Fibroblast of lung (primary cell): ENCODE data around the gene ASXL1. TPM values are rescaled to one million over a fixed set of nuclear protein-coding genes. Genes with fewer than 3 reads are reported as not detected.

Experiments
- DNase-seq, 2 donors: peaks; one replicate each; pipeline versions ENCODE4 v3.0.0 to v3.0.0-alpha.2; 2010; ENCODE audit warnings: low read depth in 2 of 2
- H2AFZ ChIP-seq: 2 replicates; pipeline ENCODE4 v1.5.1; 2012; ENCODE audit warnings: low read length, control low read depth, inconsistent platforms
- H3K27ac ChIP-seq: 2 replicates; pipeline ENCODE4 v1.5.1; 2011; ENCODE audit warnings: low read length, control low read depth; ENCODE audit not compliant: insufficient read depth
- H3K27me3 ChIP-seq: 2 replicates; pipeline ENCODE4 v1.5.1; 2011; ENCODE audit warnings: mild to moderate bottlenecking, low read length; ENCODE audit not compliant: control insufficient read depth, insufficient read depth
- H3K36me3 ChIP-seq: 2 replicates; pipeline ENCODE4 v1.5.1; 2011; ENCODE audit warnings: low read length; ENCODE audit not compliant: control insufficient read depth, insufficient read depth
- H3K4me1 ChIP-seq: 2 replicates; pipeline ENCODE4 v1.5.1; 2011; ENCODE audit warnings: low read length; ENCODE audit not compliant: control insufficient read depth, insufficient read depth; ENCODE audit errors: extremely low read depth
- H3K4me2 ChIP-seq: 2 replicates; pipeline ENCODE4 v1.5.1; 2011; ENCODE audit warnings: low read length, control low read depth; ENCODE audit not compliant: insufficient read depth; ENCODE audit errors: extremely low read depth
- H3K4me3 ChIP-seq, 4 experiments: fragments of 200-600 bp in 1 of 4; sonication (generic) in 1 of 4; replicated peaks in 1 of 4; 2 replicates each; pipeline ENCODE4 v1.5.1; 2011 to 2016; ENCODE audit warnings: low read length in 4 of 4, low read depth in 3 of 4, mild to moderate bottlenecking in 3 of 4, control low read depth in 2 of 4, inconsistent platforms in 1 of 4, mixed read lengths in 1 of 4; ENCODE audit not compliant: insufficient read depth in 1 of 4; ENCODE audit errors: control extremely low read depth in 1 of 4
- H3K79me2 ChIP-seq: 2 replicates; pipeline ENCODE4 v1.5.1; 2012; ENCODE audit warnings: mild to moderate bottlenecking, low read length, inconsistent platforms; ENCODE audit not compliant: control insufficient read depth, insufficient read depth
- H3K9ac ChIP-seq: 2 replicates; pipeline ENCODE4 v1.5.1; 2011; ENCODE audit warnings: mild to moderate bottlenecking, low read length, control low read depth; ENCODE audit not compliant: insufficient read depth
- H3K9me3 ChIP-seq: 2 replicates; pipeline ENCODE4 v1.5.1; 2012; ENCODE audit warnings: low read depth, low read length; ENCODE audit not compliant: control insufficient read depth, insufficient read depth
- H4K20me1 ChIP-seq: 2 replicates; pipeline ENCODE4 v1.5.1; 2011; ENCODE audit warnings: low read length; ENCODE audit not compliant: control insufficient read depth, insufficient read depth; ENCODE audit errors: extremely low read depth
- EZH2 ChIP-seq: IDR thresholded peaks from 2 replicates; pipeline ENCODE4 v1.5.1; 2012; ENCODE audit warnings: low read length, control low read depth, mild to moderate bottlenecking; ENCODE audit errors: missing control alignments
- polyA plus RNA-seq, 2 donors: library from polyadenylated mRNA; depleted of rRNA in 1 of 2; stranded (reverse) in 1 of 2; unstranded in 1 of 2; fragments of >200 nt; gene quantifications; 2 replicates each; pipeline ENCODE4 v1.2.1, GENCODE V29; 2011 to 2012; ENCODE audit warnings: missing spikeins in 1 of 2
- total RNA-seq: library from RNA; depleted of rRNA; stranded (reverse); fragments of >200 nt; gene quantifications from 2 replicates; pipeline ENCODE4 v1.2.1, GENCODE V29; 2014
- TF ChIP-seq, protein P1 (sequence below), 2 donors: IDR thresholded peaks in 1 of 2; conservative IDR thresholded peaks in 1 of 2; 1 replicate in 1 of 2; 2 replicates in 1 of 2; pipeline ENCODE4 v1.5.1; 2011 to 2012; ENCODE audit warnings: low read length in 2 of 2, control low read depth in 1 of 2, inconsistent platforms in 1 of 2, low read depth in 1 of 2, mild to moderate bottlenecking in 1 of 2

ASXL1 gene
- total and polyA plus RNA-seq, 2 donors (not counting 1 experiment from before 2014, with no cell fraction given): 38.0 to 41.1 TPM

DNA sequence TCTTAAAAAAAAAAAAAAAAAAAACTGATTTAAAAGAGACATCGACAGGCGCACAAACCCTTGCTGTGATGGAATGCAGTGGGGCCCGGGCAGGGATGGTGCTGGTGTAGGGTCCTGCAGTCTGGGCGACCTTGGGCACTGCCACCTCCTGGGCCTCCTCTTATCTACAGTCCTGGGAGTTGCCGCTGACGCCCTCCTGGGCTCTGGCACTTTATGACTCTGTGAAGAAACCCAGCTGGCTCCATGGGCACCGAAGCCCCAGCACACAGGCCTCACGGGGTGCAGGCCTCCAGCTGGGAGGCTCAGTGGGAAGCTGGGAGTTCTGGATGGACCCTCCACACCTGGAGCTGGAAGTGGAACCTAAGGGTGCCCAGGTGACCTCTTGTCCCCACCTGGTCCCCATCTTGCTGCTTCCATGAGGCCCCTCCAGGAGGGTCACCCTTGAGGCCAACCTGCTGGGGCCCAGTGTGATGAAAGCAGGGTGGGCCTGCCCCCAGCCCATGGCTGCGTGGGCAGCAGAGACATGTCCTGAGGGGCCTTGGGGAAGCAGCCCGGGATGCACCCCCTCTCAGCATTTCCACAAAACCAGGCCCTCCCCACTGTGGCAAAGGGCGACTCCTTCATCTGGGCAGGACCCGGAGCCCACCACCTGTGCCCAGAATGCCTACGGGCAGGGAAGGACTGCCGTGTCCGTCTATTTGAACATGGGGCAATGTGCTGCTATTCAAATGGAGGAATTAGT, 104.9 kb downstream of the ASXL1 start:
- Histone ChIP-seq H2AFZ (no peak overlapping the region), H3K9ac (no peak overlapping the region), H3K4me2 (no peak overlapping the region), H3K27me3 (no peaks in the 10 kb centered on the region), H4K20me1 (no peaks in the 10 kb centered on the region), H3K79me2 (no peaks in the 10 kb centered on the region), H3K4me1 (peaks cover 11% of the 10 kb centered on the region), H3K36me3 (peaks cover 1% of the 10 kb centered on the region), H3K4me3 (no peak overlapping the region), H3K27ac (no peak overlapping the region), H3K9me3 (no peaks in the 10 kb centered on the region)
- no peak for DNase-seq
- no peak for TF ChIP-seq EZH2
- TF ChIP-seq, protein P1, sequence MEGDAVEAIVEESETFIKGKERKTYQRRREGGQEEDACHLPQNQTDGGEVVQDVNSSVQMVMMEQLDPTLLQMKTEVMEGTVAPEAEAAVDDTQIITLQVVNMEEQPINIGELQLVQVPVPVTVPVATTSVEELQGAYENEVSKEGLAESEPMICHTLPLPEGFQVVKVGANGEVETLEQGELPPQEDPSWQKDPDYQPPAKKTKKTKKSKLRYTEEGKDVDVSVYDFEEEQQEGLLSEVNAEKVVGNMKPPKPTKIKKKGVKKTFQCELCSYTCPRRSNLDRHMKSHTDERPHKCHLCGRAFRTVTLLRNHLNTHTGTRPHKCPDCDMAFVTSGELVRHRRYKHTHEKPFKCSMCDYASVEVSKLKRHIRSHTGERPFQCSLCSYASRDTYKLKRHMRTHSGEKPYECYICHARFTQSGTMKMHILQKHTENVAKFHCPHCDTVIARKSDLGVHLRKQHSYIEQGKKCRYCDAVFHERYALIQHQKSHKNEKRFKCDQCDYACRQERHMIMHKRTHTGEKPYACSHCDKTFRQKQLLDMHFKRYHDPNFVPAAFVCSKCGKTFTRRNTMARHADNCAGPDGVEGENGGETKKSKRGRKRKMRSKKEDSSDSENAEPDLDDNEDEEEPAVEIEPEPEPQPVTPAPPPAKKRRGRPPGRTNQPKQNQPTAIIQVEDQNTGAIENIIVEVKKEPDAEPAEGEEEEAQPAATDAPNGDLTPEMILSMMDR (conservative IDR thresholded peaks at IDR 0.05 in 1 of 2, IDR thresholded peaks at IDR 0.05 in 1 of 2; ENCODE audit: low read depth in 1 of 2, low read length in 2 of 2): no peak

- peak in 1 of 2 donors; percentile 47 for DNase-seq
- TF ChIP-seq, protein P1 (conservative IDR thresholded peaks at IDR 0.05 in 1 of 2, IDR thresholded peaks at IDR 0.05 in 1 of 2; ENCODE audit: low read depth in 1 of 2, low read length in 2 of 2): no peak
- no peak for TF ChIP-seq EZH2
- Histone ChIP-seq H3K9me3 (no peaks in the 10 kb centered on the region), H3K4me1 (peaks cover 11% of the 10 kb centered on the region), H3K79me2 (no peaks in the 10 kb centered on the region), H2AFZ (no peak overlapping the region), H3K9ac (no peak overlapping the region), H3K4me3 (no peak overlapping the region), H4K20me1 (no peaks in the 10 kb centered on the region), H3K36me3 (peaks cover 1% of the 10 kb centered on the region), H3K27me3 (no peaks in the 10 kb centered on the region), H3K4me2 (no peak overlapping the region), H3K27ac (no peak overlapping the region)
These were observed 105.7 kb downstream of the ASXL1 start for GRCh38 chr20:32463642-32464400.

GRCh38 chr20:32464401-32465091, 106.4 kb downstream of the ASXL1 start:
- H3K9ac ChIP-seq: no peak overlapping the region
- no peaks in the 10 kb centered on the region for H3K79me2 ChIP-seq
- H4K20me1 ChIP-seq: no peaks in the 10 kb centered on the region
- TF ChIP-seq, protein P1 (conservative IDR thresholded peaks at IDR 0.05 in 1 of 2, IDR thresholded peaks at IDR 0.05 in 1 of 2; ENCODE audit: low read depth in 1 of 2, low read length in 2 of 2): no peak
- TF ChIP-seq EZH2: no peak
- no peak overlapping the region for H3K4me3 ChIP-seq
- peaks cover 1% of the 10 kb centered on the region for H3K36me3 ChIP-seq
- no peaks in the 10 kb centered on the region for H3K9me3 ChIP-seq
- H2AFZ ChIP-seq: no peak overlapping the region
- no peak overlapping the region for H3K27ac ChIP-seq
- no peaks in the 10 kb centered on the region for H3K27me3 ChIP-seq
- no peak for DNase-seq
- no peak overlapping the region for H3K4me2 ChIP-seq
- peaks cover 11% of the 10 kb centered on the region for H3K4me1 ChIP-seq
